Liver (tissue), 3 donors: ENCODE results near the gene DMAC2.

ENCODE experiments used
- ATF3 ChIP-seq: IDR thresholded peaks from 2 replicates; pipeline ENCODE4 v1.6.1; 2016; ENCODE audit warnings: antibody characterized with exemption
- MAX ChIP-seq: IDR thresholded peaks from 2 replicates; pipeline ENCODE4 v1.6.1; 2016; ENCODE audit warnings: antibody characterized with exemption
- REST ChIP-seq: IDR thresholded peaks from 2 replicates; pipeline ENCODE4 v1.6.1; 2016; ENCODE audit warnings: antibody characterized with exemption, mild to moderate bottlenecking
- SP1 ChIP-seq: IDR thresholded peaks from 2 replicates; pipeline ENCODE4 v1.6.1; 2018; ENCODE audit warnings: antibody characterized with exemption, mild to moderate bottlenecking
- TF ChIP-seq, protein P1 (sequence below): fragments of 150-350 bp; IDR thresholded peaks from 2 replicates; pipeline ENCODE4 v1.5.1; 2017; ENCODE audit warnings: improper control_type of control experiment, low read depth, low read length; ENCODE audit not compliant: missing input control
- donor health status: healthy.
- donor health status: healthy.

- TF ChIP-seq SP1 (no peak), MAX (no peak), ATF3 (no peak), REST (no peak)
- TF ChIP-seq, protein P1, sequence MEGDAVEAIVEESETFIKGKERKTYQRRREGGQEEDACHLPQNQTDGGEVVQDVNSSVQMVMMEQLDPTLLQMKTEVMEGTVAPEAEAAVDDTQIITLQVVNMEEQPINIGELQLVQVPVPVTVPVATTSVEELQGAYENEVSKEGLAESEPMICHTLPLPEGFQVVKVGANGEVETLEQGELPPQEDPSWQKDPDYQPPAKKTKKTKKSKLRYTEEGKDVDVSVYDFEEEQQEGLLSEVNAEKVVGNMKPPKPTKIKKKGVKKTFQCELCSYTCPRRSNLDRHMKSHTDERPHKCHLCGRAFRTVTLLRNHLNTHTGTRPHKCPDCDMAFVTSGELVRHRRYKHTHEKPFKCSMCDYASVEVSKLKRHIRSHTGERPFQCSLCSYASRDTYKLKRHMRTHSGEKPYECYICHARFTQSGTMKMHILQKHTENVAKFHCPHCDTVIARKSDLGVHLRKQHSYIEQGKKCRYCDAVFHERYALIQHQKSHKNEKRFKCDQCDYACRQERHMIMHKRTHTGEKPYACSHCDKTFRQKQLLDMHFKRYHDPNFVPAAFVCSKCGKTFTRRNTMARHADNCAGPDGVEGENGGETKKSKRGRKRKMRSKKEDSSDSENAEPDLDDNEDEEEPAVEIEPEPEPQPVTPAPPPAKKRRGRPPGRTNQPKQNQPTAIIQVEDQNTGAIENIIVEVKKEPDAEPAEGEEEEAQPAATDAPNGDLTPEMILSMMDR: no peak
These were observed 6.5 kb downstream of the DMAC2 start for GRCh38 chr19:41433171-41433570.
